Prostate gland (tissue), 2 donors: ENCODE measurements around the gene CARD19.

Experiments
- POLR2A ChIP-seq: fragments of 450-650 bp; IDR thresholded peaks from one replicate; pipeline ENCODE4 v1.6.1; 2016; ENCODE audit warnings: antibody characterized with exemption, mild to moderate bottlenecking
- TF ChIP-seq, protein P1 (sequence below), 4 experiments: fragments of 200-600 bp in 2 of 4; fragments of 450-650 bp in 2 of 4; sonication (generic) in 2 of 4; IDR thresholded peaks; 1 replicate in 3 of 4; 2 replicates in 1 of 4; pipeline ENCODE4 v1.5.1; 2016 to 2019; ENCODE audit warnings: antibody characterized with exemption in 4 of 4, mild to moderate bottlenecking in 2 of 4, moderate library complexity in 2 of 4

DNA sequence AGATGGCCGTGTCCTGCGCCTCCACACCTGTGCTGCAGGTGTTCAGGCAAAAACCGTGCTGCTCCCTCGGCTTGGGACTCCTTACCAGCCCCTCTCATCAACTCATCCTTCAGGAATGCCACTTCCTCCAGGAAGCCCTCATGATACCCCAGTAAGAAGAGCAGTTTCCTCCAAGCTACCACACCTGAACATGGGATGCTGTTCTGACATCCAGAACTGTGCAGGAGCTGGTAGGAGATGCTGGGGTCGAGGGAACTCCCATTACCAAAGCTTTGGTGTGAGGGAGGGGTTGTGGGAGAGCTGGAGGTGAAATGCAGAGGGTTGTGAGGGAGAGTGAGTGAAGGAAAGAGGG is 18.9 kb downstream of the CARD19 start:
- no peak for TF ChIP-seq POLR2A
- TF ChIP-seq, protein P1, sequence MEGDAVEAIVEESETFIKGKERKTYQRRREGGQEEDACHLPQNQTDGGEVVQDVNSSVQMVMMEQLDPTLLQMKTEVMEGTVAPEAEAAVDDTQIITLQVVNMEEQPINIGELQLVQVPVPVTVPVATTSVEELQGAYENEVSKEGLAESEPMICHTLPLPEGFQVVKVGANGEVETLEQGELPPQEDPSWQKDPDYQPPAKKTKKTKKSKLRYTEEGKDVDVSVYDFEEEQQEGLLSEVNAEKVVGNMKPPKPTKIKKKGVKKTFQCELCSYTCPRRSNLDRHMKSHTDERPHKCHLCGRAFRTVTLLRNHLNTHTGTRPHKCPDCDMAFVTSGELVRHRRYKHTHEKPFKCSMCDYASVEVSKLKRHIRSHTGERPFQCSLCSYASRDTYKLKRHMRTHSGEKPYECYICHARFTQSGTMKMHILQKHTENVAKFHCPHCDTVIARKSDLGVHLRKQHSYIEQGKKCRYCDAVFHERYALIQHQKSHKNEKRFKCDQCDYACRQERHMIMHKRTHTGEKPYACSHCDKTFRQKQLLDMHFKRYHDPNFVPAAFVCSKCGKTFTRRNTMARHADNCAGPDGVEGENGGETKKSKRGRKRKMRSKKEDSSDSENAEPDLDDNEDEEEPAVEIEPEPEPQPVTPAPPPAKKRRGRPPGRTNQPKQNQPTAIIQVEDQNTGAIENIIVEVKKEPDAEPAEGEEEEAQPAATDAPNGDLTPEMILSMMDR (IDR thresholded peaks at IDR 0.05): no peak
